Fibroblast of skin of scalp (primary cell): ENCODE data around the gene SKP2.
"Not testable (repeated sequence)": the region's sequence is repeated elsewhere in the genome, so short reads cannot be mapped to it uniquely, and the experiment has no call there.

Source experiments
- DNase-seq: peaks from one replicate; pipeline ENCODE4 v3.0.0-alpha.2; 2013

The SKP2 gene

DNA sequence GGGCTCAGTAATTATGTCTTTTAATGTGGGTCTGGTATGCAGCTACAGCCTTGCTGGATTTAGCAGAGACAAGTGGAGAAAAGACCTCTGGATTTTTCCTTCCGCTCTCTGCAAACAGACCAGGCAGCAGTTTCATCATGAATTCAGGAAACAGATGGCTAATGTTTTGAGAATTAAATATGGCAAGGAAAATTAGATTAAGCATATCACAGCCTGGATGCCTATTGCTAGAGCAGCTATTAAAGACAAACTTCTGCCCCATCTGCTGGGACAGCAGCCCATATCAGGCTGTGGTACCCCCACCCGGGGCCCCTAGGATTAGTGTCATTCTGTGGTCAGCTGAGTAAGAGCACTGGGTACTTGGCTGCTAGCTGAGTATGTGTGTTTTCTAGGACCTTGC lies 6.2 kb downstream of the SKP2 start:
- DNase-seq: peak; percentile 61

DNA sequence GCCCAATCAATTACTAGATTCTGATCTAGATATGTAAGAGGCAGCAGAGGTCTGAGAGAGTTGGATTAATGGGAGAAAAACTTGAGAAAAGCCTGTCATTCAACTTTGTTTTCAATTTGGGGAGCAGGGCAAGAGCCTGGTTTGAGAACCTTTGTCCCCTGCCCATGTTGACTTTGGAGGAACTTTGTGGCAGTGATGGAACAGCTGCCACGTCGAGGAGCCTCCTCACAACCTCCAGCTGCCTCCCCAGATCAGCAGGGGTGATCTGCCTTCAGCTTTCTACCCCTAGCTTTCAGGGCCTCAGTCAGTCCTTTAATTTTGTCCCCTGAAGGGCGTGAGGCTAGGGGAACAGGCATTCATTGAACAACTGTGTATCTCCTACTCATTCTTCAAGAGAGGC lies 8.7 kb downstream of the SKP2 start:
- DNase-seq: no peak

DNA sequence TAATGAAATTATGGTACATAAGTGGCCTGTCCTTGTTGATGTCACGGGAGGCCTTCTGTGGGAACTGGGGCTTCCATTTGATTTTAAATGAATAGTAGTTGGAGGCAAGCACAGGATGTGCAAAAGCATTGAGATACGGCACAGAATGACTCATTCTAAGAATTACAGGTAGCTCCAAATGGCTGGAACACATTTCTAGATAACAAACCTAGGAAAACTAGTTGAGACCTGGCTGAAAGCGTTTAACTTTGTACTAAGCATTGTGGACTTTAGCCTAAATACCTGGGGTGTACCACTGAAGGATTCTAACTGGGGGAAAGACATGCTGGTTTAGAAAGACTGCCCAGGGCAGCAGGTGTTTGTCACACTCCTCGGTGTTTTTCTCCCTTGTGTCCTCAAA lies 9.4 kb downstream of the SKP2 start:
- DNase-seq: no peak

DNA sequence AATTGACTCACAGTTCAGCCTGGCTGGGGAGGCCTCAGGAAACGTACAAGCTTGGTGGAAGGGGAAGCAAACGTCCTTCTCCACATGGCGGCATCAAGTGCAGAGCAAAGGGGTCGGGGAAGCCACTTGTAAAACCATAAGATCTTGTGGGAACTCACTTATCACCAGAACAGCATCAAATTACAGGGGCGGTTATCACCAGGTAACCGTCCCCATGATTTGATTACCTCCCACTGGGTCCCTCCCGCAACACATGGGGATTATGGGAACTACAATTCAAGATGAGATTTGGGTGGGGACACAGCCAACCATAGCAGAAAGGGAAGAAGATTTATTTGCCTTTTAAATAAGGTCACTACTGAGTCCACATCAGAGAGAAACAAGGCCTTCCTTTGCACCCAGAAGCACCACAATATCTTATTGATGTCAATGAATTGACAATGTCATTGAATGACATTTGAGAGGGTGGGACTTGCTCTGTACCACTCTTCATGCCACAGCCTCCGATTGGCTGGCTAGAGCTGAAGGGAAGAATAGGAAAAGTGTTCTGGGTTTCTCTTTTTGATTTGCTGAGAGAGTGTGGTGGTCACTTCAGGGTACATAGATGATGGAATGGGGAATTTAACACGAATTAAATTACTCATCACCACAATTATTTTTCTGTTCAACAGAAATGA lies 11.0 kb downstream of the SKP2 start:
- DNase-seq: no peak

DNA sequence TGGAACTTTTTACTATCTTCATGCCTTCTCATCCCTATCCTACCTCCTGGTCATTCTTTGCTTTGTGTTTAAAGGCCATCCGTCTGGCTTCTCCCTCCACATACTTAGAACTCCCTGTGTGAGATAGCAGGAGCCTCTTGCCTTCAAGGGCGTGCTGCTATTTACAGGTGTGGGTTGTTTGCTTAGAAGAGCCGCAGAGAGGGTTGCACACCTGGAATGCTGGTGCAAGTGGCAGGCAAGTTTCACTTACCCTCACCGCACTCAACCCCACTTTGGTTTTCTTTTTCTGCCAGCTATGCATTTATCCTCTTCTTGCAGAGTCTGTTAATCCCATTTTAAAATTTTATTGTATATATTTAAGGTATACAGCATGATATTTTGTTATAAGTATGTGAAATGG lies 12.6 kb downstream of the SKP2 start:
- no peak for DNase-seq

DNA sequence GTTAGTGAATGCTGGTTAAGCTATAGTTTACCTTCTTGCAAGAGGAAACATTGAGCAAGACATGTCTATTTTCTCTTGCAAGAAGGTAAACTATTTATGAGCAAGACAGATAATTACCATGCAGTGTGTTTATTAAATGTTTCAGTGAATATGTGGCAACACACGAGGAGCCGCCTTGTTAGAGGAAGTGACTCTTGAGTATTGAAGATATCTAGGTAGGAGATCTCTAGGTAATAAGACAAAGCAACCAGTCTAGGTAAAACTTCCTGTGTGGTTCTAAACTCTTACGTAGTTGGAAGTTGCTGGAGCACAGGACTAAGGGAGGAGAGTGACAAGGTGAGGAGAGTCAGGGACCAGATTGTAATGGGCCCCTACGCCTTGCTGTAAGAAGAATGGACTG lies 16.8 kb downstream of the SKP2 start:
- DNase-seq: no peak

DNA sequence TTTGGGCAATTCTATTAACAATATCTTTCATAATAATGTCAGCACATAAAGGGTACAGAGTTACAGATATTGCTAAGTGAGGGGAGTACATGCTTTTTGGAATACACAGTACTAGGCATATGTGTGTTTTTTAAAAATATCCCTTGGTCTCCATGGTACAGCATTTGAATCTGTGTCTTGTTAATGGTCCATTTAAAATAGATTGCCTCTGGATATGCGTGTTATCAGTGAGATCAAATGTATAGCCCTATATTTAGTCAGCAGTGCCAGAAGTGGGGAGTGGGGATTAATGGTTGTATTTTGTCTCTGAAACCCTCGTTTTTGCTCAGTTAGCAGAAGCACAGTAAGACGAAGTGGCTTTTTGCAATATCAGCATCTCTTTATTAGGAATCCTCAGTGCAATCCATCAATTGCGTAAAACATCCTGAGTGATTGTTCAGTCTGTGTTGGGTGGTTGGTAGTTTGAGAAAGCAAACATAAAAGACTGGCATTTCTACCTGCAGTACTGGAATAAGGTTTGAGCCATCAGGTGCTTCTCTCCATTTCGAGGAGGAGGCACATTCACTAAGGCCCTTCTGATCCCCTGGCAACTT lies 19.0 kb downstream of the SKP2 start:
- DNase-seq: no peak

DNA sequence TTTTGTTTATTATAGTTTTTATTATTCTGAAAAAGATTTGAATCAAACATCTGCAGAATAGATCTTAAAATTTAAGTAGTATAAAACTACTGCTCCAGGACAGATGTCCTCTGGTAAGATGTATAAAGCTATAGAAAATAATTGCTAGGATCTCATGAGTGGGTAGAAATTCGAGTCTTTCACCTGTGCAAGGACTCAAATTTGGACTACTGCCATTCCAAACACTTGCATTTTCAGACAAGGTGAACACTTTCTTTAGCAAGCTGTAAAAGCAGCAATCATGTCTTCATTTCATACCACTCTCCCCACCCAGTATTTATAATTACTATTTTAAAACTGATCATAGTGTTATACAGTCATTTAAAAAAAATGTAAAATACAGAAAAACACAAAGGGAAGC lies 20.7 kb downstream of the SKP2 start:
- DNase-seq: no peak

DNA sequence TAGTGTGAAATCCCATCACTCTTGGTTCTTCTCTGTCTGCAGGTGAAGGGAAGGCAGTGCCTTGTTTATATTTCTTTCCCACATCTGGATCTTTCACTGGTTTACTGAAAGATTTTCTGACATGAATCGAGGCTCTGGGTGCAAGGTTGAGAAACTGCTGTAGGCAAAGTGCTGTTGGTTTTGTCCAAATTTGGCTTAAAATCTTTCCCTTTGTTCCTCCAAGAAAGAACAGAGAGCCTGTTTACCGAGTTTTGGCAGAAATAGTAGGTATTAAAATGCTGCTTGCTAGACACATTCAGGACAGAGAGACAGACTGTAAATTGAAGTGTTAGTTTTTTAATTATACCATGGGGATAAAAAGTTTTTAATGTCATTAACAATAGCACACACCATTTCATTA lies 21.5 kb downstream of the SKP2 start:
- DNase-seq: no peak

DNA sequence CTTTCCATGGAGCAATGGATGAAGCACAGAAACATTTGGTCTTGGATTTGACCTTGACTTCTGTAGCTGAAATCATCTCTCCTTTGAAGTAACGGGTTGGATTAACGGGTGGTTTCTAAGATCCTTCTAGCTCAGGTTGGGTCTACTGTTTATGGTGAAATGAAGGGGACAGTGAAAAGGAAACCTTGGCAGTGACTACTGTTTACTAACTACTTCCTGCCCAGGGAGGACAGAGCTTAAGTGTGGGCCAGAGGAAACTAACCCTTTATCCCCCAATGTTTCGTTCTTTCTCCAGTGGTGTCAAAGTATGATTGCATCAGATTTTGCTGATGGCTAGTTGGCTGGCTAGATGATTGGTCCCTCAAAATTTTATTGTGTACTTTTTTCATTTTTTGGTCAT lies 22.2 kb downstream of the SKP2 start:
- DNase-seq: no peak

DNA sequence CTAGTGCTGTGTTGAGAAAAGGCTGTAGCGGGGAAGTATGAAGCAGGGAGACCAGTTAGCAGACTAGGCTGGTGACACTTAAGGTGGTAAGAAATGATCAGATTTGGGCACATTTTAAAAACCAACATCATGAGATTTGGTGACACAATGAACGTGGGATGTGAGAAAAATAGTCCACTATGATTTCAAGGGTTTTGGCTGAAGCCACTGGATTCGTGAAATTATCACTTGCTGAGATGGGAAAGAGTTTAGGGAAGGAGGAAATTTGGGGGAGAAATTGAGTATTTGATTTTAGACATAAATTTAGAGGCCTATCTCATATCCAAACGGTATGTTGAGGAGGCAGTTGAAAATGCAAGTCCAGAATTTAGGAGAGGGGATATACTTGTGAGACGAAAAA lies 23.1 kb downstream of the SKP2 start:
- no peak for DNase-seq

DNA sequence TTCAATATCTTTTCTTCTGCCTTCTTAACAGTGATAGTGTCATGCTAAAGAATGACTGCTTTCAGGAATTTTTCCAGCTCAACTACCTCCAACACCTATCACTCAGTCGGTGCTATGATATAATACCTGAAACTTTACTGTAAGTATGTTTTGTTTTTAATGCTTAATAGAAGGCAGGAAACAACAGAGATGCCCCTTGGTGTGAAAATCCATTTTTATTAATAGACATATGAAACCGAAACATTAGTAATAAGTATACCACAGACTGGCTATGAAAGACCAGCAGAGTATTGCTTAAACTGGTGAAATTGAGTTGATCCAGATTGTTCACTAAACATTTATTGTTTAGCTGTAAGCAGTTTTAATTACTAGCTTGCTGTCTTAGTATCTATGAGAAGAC lies 25.2 kb downstream of the SKP2 start:
- DNase-seq: no peak

DNA sequence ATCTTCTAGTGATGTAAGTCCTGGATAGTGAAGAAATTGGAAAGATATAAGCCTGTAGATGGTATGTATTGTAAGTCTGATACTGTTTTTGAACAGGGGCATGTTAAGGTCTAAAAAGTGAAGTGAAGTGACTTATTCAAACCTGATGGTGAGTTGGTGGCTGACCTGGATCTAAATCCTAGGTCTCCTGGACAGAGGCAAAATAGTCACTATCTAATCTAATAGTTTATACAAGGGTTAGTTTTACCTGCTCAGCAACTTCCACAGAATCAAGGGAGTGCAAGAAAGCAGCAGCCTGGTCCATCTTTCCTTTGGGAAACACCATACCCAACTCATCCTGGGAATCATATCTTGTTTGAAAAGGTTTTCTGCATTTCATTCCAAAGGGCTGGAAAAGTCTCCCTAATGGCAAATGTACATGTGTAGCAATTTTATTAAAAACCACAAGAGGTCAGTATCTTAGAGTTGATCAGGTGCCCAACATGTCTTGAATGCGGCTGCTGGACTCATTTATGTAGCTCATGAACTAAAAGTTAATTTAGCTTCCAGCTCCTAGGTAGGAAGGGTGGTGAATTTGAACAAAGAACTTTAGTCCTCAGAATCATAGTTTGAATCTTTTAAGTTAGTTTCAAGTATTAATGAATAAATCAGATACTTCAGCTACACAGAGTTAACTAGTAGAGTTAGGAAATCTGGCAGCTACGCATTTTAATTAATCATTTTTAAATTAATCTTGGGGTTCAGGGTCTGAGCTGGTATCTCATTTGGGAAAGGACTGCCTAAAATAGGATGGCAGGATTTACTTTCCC lies 26.0 kb downstream of the SKP2 start:
- peak; percentile 49 for DNase-seq

DNA sequence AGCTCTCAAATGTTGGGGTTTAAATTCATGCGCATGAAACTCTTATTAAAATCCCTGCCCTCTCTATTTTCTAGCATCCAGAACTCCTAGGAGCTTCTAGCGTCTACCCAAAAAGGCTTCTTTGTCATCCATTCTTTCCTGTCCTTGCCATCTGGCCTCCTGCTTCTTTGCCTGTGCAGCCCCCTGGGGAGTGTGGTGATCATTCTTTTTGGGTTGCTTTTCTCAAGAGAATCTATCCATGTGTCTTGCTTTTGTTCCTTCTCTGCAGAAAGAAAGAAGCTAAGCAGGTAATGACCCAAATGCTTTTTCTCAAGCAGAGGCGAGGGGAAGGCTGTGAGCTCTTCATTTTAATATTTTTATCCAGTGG lies 26.6 kb downstream of the SKP2 start:
- no peak for DNase-seq

DNA sequence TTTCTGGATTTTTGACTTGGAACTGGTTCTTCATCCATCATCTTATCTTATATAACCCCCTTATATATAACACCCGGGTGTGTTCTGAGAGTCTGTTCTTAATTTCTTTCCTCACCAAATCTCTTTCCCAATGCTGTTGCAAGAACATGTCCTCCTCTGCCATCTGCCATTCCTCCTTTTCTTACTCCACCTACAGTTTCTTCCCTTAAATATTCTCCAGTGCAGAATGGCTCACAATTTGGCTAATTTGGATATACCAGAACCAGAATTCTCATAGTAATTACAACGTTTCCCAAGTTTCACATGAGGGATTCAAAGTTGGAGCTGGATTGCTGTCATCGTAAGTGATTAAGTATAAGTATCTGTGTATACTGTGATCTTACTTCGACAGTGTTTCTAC lies 28.0 kb downstream of the SKP2 start:
- DNase-seq: no peak

DNA sequence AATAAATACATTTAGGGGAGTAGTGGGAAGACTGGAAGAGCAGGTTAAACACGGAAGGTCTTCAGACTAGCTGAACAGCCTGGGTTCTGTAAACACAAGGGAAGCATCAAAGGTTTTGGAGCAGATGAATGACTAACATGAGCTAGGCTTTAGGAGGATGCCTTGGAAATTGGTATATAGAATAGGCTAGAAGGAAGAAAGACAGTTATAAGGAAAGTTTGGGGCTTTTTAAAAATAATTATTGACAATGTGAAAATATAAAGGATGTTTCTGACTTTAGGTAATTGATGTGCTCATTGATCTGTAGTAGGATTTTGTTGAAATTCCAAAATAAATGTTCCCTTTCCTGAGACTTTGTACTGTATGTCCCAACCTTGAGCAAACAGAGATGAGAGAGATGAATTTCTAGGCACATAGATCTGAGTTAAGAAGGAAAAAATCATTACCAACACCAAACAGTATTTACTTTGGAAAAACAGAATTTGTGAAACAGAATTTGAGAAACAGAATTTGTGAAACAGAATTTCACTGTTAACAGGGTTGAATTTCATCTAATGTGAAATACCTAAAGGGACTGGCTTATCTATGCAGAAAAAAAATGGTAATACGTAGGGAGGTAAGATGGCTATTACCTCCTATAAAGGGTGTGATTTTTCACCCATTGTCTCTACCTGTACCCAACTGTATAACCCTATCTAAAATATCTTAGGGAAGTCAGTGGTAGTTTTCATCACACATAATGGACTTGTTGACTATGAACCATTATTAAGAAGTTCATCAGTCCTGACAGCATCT lies 28.8 kb downstream of the SKP2 start:
- no peak for DNase-seq

DNA sequence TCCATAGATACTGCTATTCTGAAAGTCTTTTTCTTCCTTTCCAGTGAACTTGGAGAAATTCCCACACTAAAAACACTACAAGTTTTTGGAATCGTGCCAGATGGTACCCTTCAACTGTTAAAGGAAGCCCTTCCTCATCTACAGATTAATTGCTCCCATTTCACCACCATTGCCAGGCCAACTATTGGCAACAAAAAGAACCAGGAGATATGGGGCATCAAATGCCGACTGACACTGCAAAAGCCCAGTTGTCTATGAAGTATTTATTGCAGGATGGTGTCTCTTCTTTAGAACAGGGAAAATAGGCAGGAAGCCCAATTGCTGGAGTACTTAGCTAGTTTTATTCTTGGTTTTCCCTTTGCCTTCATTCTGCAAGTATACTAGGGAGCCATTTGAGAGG lies 29.9 kb downstream of the SKP2 start:
- DNase-seq: no peak

DNA sequence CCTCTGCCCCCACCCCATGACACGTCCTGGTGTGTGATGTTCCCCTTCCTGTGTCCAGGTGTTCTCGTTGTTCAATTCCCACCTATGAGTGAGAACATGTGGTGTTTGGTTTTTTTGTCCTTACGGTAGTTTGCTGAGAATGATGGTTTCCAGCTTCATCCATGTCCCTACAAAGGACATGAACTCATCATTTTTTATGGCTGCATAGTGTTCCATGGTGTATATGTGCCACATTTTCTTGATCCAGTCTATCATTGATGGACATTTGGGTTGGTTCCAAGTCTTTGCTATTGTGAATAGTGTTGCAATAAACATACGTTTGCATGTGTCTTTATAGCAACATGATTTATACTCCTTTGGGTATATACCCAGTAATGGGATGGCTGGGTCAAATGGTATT lies 32.5 kb downstream of the SKP2 start:
- DNase-seq: not testable (repeated sequence)

DNA sequence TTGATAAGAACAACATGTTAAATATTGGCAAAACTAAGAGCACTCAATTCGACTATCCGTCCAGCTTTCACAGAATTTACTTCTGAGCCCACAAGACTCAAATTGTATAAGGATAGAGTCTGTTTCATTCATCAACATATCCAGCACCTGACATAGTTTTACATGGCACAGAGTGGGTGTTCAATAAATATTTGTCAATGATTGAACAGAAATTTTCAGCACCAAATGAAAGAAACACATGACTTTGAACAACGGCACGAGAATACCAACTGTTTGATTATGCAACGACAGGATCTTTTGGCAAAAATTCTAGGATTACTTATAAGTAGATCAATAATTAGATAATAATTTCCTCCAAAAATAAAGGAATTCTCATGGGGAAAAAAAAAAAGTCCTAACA lies 41.8 kb downstream of the SKP2 start:
- no peak for DNase-seq

DNA sequence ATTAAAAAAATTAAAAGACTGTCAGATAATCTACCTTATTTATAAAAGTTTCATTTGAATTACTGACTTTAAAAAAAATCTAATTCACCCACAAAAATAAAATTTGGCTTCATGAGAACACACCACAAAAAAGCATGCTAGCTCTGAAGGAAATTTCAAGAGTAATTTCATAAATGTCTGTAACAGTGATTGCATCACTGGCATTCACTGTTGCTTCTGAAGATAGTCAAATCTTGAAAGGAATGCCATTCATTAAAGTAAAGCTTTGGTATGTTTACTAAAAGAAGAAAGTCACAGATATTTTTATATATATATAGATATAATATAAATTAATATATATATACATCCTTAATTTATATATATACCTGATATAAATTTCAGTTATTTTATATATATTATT lies 46.4 kb downstream of the SKP2 start:
- peak; percentile 6 for DNase-seq

DNA sequence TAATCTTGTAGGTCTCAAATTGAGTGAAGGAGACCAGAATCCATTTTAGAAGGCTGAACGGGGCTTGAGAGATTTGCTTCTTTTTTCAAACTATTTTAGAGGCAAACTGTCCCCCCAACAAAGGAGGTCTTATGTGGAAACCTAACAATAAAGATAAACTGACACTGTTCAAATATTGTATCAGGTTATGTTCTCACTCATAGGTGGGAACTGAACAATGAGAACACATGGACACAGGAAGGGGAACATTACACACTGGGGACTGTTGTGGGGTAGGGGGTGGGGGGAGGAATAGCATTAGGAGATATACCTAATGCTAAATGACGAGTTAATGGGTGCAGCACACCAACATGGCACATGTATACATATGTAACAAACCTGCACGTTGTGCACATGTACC lies 46.9 kb downstream of the SKP2 start:
- not testable (repeated sequence) for DNase-seq

DNA sequence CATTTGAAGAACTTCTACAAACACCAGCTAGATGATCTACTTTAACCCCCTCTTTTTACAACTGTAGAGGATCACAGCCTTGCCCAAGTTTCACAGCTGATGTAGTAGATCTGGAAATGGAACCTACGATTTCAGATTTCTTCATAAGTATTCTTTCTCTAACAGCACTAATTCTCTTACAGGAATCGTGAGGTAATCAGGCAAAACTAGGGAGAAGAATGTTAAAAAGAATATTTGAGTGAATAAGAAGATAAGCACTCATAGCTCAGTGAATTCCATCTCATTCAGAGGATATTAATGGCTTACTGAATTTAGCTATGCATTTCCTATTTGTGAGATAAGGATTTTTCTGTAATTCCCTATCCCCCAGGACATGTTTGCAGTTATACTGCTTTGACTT lies 47.7 kb downstream of the SKP2 start:
- peak; percentile 23 for DNase-seq

DNA sequence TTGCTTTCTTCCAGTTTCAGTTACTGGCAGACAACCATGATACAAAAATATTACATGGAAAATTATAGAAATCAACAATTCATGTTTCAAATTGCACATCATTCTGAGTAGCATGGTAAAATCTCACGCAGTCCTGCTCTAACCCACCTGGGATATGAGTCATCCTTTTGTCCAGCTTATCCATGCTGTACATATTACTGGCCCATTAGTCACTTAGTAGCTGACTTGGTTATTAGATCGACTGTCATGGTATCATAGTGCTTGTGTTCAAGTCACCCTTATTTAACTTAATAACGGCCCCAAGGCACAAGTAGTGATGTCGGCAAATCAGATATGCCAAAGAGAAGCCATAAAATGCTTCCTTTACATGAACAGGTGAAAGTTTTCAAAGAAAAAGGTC lies 48.6 kb downstream of the SKP2 start:
- peak; percentile 20 for DNase-seq
